Measurements from ENCODE around the gene CEP41.

GRCh38 chr7:130486954-130487436, 46.2 kb upstream of the CEP41 start:
- TF ChIP-seq MEIS1 (CRISPR knock-in tag; IDR thresholded peaks at IDR 0.05; ENCODE audit: borderline replicate concordance), result no peak
- TF ChIP-seq ZNF652 (CRISPR knock-in tag; IDR thresholded peaks at IDR 0.05; ENCODE audit: borderline replicate concordance, low read depth), result no peak
- no peak for TF ChIP-seq SNAPC5 (CRISPR knock-in tag; IDR thresholded peaks at IDR 0.05; ENCODE audit: borderline replicate concordance)
- TF ChIP-seq, protein P1, sequence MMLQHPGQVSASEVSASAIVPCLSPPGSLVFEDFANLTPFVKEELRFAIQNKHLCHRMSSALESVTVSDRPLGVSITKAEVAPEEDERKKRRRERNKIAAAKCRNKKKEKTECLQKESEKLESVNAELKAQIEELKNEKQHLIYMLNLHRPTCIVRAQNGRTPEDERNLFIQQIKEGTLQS (CRISPR knock-in tag; IDR thresholded peaks at IDR 0.05), result no peak
- no peak for TF ChIP-seq CEBPB (IDR thresholded peaks at IDR 0.05; ENCODE audit: borderline replicate concordance, low read depth, low read length)
- TF ChIP-seq SP4 (CRISPR knock-in tag; IDR thresholded peaks at IDR 0.05), result no peak
- TF ChIP-seq ZBTB38 (CRISPR knock-in tag; IDR thresholded peaks at IDR 0.05), result no peak
- TF ChIP-seq, protein P2, sequence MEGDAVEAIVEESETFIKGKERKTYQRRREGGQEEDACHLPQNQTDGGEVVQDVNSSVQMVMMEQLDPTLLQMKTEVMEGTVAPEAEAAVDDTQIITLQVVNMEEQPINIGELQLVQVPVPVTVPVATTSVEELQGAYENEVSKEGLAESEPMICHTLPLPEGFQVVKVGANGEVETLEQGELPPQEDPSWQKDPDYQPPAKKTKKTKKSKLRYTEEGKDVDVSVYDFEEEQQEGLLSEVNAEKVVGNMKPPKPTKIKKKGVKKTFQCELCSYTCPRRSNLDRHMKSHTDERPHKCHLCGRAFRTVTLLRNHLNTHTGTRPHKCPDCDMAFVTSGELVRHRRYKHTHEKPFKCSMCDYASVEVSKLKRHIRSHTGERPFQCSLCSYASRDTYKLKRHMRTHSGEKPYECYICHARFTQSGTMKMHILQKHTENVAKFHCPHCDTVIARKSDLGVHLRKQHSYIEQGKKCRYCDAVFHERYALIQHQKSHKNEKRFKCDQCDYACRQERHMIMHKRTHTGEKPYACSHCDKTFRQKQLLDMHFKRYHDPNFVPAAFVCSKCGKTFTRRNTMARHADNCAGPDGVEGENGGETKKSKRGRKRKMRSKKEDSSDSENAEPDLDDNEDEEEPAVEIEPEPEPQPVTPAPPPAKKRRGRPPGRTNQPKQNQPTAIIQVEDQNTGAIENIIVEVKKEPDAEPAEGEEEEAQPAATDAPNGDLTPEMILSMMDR (CRISPR knock-in tag; IDR thresholded peaks at IDR 0.05), result no peak
- TF ChIP-seq ATF1 (CRISPR knock-in tag; IDR thresholded peaks at IDR 0.05), result no peak
- no peak for TF ChIP-seq SMC3 (IDR thresholded peaks at IDR 0.05; ENCODE audit: low read length)
- no peak for TF ChIP-seq POLR2AphosphoS5 (IDR thresholded peaks at IDR 0.05; ENCODE audit: low read depth, low read length)
- TF ChIP-seq GABPA (IDR thresholded peaks at IDR 0.05; ENCODE audit: low read depth, low read length), result no peak
- TF ChIP-seq GABPA (CRISPR knock-in tag; IDR thresholded peaks at IDR 0.05; ENCODE audit: low read depth), result no peak
- TF ChIP-seq ZFX (CRISPR knock-in tag; IDR thresholded peaks at IDR 0.05; ENCODE audit: low read depth), result no peak
- TF ChIP-seq, protein P3, sequence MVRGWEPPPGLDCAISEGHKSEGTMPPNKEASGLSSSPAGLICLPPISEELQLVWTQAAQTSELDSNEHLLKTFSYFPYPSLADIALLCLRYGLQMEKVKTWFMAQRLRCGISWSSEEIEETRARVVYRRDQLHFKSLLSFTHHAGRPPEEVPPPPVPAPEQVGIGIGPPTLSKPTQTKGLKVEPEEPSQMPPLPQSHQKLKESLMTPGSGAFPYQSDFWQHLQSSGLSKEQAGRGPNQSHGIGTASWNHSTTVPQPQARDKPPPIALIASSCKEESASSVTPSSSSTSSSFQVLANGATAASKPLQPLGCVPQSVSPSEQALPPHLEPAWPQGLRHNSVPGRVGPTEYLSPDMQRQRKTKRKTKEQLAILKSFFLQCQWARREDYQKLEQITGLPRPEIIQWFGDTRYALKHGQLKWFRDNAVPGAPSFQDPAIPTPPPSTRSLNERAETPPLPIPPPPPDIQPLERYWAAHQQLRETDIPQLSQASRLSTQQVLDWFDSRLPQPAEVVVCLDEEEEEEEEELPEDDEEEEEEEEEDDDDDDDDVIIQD (CRISPR knock-in tag; IDR thresholded peaks at IDR 0.05; ENCODE audit: low read depth), result no peak

Measured in HepG2 (cell line).